Stomach (tissue), 4 donors: Measurements from ENCODE around the gene OLA1.

ENCODE experiments used
- CTCF ChIP-seq, 7 experiments: fragments of 450-650 bp in 4 of 7; fragments of 200-600 bp in 3 of 7; sonication (generic) in 3 of 7; IDR thresholded peaks; one replicate each; pipeline ENCODE4 v1.5.1; 2016 to 2019; ENCODE audit warnings: antibody characterized with exemption in 7 of 7, control low read depth in 2 of 7, mild to moderate bottlenecking in 1 of 7
- EP300 ChIP-seq: sonication (generic); formaldehyde crosslinking; IDR thresholded peaks from one replicate; pipeline ENCODE4 v1.6.1; 2017; ENCODE audit warnings: antibody characterized with exemption
- POLR2A ChIP-seq, 4 donors: fragments of 450-650 bp; IDR thresholded peaks; one replicate each; pipeline ENCODE4 v1.6.1; 2016; ENCODE audit warnings: antibody characterized with exemption in 4 of 4, control low read depth in 2 of 4, mild to moderate bottlenecking in 1 of 4, moderate library complexity in 1 of 4
- POLR2AphosphoS5 ChIP-seq, 3 donors: sonication (generic); formaldehyde crosslinking; IDR thresholded peaks; one replicate each; pipeline ENCODE4 v1.6.1; 2016; ENCODE audit warnings: antibody characterized with exemption in 3 of 3

- no peak for TF ChIP-seq CTCF (IDR thresholded peaks at IDR 0.05)
- no peak for TF ChIP-seq EP300
- TF ChIP-seq POLR2A (IDR thresholded peaks at IDR 0.05): no peak
- TF ChIP-seq POLR2AphosphoS5 (IDR thresholded peaks at IDR 0.05): no peak
Measured at GRCh38 chr2:174085781-174086180, 162.6 kb downstream of the OLA1 start.
